GM12873 (cell line): ENCODE data around the gene PAX6.

Experiments used
- TF ChIP-seq, protein P1 (sequence below): IDR thresholded peaks from 2 replicates; pipeline ENCODE4 v1.5.1; 2012; ENCODE audit warnings: low read depth, mild to moderate bottlenecking, moderate library complexity, low read length, control low read depth; ENCODE audit not compliant: insufficient read depth; ENCODE audit errors: missing control alignments

The PAX6 gene

GRCh38 chr11:31797190-31798056, 13.7 kb downstream of the PAX6 start:
- TF ChIP-seq, protein P1, sequence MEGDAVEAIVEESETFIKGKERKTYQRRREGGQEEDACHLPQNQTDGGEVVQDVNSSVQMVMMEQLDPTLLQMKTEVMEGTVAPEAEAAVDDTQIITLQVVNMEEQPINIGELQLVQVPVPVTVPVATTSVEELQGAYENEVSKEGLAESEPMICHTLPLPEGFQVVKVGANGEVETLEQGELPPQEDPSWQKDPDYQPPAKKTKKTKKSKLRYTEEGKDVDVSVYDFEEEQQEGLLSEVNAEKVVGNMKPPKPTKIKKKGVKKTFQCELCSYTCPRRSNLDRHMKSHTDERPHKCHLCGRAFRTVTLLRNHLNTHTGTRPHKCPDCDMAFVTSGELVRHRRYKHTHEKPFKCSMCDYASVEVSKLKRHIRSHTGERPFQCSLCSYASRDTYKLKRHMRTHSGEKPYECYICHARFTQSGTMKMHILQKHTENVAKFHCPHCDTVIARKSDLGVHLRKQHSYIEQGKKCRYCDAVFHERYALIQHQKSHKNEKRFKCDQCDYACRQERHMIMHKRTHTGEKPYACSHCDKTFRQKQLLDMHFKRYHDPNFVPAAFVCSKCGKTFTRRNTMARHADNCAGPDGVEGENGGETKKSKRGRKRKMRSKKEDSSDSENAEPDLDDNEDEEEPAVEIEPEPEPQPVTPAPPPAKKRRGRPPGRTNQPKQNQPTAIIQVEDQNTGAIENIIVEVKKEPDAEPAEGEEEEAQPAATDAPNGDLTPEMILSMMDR = no peak

DNA sequence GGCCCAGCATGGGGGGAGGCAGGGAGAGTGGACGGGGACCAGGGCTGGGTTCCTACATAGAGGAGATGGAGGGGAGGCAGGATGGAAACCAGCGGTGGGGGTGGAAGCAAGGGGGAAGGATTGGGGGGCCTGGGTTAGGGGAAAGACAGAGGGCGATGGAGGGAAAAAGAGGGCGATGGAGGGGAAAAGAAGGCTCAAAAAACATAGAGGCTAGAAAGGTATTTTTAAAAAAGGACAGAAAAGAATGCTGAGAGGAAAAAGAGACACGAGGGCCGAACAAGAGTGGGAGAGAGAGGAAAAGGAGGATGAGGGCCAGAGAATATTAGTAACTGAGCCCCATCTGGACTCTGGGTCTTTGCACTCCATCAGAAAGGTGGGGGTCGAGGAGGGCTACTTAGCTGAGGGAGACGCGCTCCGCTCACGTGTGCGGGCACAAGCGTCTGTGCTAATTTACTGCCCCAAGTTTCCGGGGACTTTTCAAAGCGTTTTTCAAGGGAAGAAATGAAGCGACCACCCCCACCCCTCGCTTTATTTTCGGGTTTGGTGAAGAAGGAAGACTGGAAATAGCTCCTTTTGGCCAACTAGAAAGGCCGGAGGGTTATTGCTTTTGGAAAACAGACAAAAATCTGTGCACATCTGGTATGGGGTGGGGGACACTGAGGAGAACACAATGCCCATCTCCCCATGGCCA, 14.5 kb downstream of the PAX6 start:
- TF ChIP-seq, protein P1 = no peak

GRCh38 chr11:31795706-31796498, 15.2 kb downstream of the PAX6 start:
- TF ChIP-seq, protein P1 = no peak

- TF ChIP-seq, protein P1 = no peak
These were observed 16.6 kb downstream of the PAX6 start for GRCh38 chr11:31794548-31794947.

- TF ChIP-seq, protein P1 = no peak
These were observed 17.9 kb downstream of the PAX6 start for GRCh38 chr11:31793264-31793663.

DNA sequence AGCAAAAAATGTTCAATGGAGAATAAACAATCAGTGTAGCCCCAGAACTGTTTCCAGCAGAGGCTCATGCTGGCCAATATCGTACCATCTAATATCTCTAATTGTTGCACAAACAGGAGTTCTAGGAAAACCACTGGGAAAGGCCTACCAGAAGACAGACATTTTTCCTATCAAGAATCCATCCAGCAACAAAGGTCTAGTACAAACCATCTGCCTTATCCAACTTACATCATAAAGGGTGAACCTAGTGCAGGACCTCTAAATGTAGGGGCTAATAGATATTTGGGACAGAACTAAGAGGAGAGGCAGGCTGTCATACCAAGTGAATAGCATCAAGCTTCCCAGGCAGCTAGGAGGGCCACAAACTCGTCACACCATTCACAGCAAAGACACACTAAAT, 18.7 kb downstream of the PAX6 start:
- TF ChIP-seq, protein P1 = no peak

DNA sequence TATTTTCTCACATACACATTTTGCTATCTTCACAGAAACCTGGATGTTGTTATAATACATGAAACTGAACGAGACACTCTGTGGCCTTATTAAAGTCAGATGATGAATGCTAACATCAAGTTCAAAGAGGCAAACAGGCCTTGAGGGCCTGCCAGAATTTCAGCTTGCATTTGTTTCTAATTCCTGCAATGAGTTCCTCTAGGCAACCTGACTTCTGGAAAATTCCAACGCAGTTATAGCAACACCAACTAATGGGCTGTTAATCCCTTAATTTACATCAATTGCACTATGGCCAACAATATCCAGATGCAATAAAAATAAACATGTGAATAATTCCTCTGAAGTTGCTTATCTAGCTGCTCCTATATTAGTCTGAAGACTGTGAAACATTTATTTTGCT, 19.1 kb downstream of the PAX6 start:
- TF ChIP-seq, protein P1 = no peak
